GM23248 (cell line): Measurements from ENCODE around the gene GPSM1.

Source experiments
- EZH2 ChIP-seq: fragments of 200-600 bp; sonication (generic); IDR thresholded peaks from 2 replicates; pipeline ENCODE4 v1.6.1; 2018; ENCODE audit warnings: antibody characterized with exemption, mild to moderate bottlenecking; ENCODE audit not compliant: insufficient read depth, poor library complexity, severe bottlenecking
- EZH2phosphoT487 ChIP-seq: fragments of 200-600 bp; sonication (generic); IDR thresholded peaks from 2 replicates; pipeline ENCODE4 v1.6.1; 2018; ENCODE audit warnings: antibody characterized with exemption, moderate library complexity, mild to moderate bottlenecking, low read depth; ENCODE audit not compliant: insufficient read depth

GRCh38 chr9:136375096-136375495, 47.8 kb downstream of the GPSM1 start:
- TF ChIP-seq EZH2, result no peak
- no peak for TF ChIP-seq EZH2phosphoT487
